ENCODE measurements around the gene TCEA2.
A peak's percentile ranks its signal among the peaks of the same experiment; 100 is the strongest.

Gene TCEA2

GRCh38 chr20:64063389-64064144 is 569 bp downstream of the TCEA2 start:
- DNase-seq = peak in 6 of 51 donors; percentile 23 to 66 (median 44)

GRCh38 chr20:64064145-64064698 is 1.2 kb downstream of the TCEA2 start:
- DNase-seq = no peak

- DNase-seq = no peak
These were observed 2.3 kb downstream of the TCEA2 start for GRCh38 chr20:64065062-64065973.

GRCh38 chr20:64065974-64066343 is 3.0 kb downstream of the TCEA2 start:
- DNase-seq = no peak

- DNase-seq = no peak
These were observed 4.1 kb downstream of the TCEA2 start for GRCh38 chr20:64067005-64067632.

- DNase-seq = no peak
These were observed 4.8 kb downstream of the TCEA2 start for GRCh38 chr20:64067733-64068307.

GRCh38 chr20:64068386-64069208 is 5.6 kb downstream of the TCEA2 start:
- DNase-seq = no peak

- DNase-seq = no peak
These were observed 6.2 kb downstream of the TCEA2 start for GRCh38 chr20:64069209-64069613.

- DNase-seq = peak in 2 of 51 donors; percentile 15 to 41
These were observed 6.7 kb downstream of the TCEA2 start for GRCh38 chr20:64069614-64070243.

- DNase-seq = no peak
These were observed 7.4 kb downstream of the TCEA2 start for GRCh38 chr20:64070244-64070993.

- no peak for DNase-seq
These were observed 8.6 kb downstream of the TCEA2 start for GRCh38 chr20:64071341-64072332.

- no peak for DNase-seq
These were observed 9.6 kb downstream of the TCEA2 start for GRCh38 chr20:64072498-64073063.

GRCh38 chr20:64073476-64074183 is 10.6 kb downstream of the TCEA2 start:
- no peak for DNase-seq

GRCh38 chr20:64074184-64074789 is 11.3 kb downstream of the TCEA2 start:
- DNase-seq = no peak

- DNase-seq = no peak
These were observed 12.0 kb downstream of the TCEA2 start for GRCh38 chr20:64074963-64075362.

- no peak for DNase-seq
These were observed 12.6 kb downstream of the TCEA2 start for GRCh38 chr20:64075556-64075955.

All from hypothalamus (tissue), 51 donors.